ENCODE measurements around the gene FARSB.

GRCh38 chr2:222577341-222577740 lies 78.6 kb downstream of the FARSB start:
- TF ChIP-seq POLR2A (IDR thresholded peaks at IDR 0.05), result no peak
- no peak for TF ChIP-seq CTCF (IDR thresholded peaks at IDR 0.05)

Measured in thyroid gland (tissue), 4 donors.